Measurements from ENCODE around the gene TCERG1. TPM values are rescaled to one million over a fixed set of nuclear protein-coding genes. Genes with fewer than 3 reads are reported as not detected.

Gene TCERG1
- 209 and 238 TPM in 2 replicates for polyA plus RNA-seq
- polyA minus RNA-seq = 139 and 144 TPM in 2 replicates

DNA sequence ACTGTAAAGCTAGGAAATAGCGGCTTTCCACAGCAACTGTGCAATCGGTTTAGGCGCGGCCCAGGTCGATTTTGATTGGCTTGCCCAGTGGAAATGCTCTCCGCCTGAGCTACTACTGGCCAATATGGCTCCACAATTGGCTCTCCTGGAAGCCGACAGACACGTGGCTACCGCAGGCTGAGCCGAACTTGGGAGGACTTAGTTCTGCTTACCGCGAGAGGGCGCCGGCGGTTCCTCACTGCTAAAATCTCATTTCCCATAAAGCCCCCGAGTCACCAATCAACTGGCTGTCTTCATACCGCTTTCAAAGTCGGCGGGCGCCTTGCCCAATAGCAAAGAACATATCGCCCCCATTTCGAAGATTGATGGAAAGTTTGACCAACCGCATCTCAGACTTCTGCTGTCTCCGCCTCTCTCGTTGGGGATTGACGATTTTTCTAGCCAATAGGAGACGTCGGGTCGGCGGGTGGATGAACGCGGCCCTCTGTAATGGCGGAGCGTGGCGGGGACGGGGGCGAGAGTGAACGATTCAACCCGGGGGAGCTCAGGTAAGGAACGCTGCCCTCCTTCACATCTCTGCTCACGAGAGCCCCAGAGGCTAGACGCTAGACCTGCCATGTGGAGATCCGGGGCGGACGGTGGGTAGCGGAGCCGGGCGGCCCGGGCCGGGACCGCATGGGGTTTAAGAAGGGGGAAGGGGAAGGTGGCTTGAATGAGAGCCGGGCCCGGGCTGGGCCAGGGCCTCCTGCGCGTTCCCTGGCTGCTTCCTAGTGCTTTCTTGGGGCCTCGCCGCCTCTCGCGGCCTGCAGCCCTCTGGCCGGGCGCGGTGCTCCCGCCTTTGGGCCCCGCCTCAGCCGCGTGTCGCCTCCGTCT, at the start of gene TCERG1:
Gene TCERG1 (plus strand): TSS at position 473 of the 873 bp plus-strand sequence. CDS start 17 bp downstream, at position 490.
- no peaks in the 10 kb centered on the region for H3K9me2 ChIP-seq (ENCODE audit: insufficient read depth, low read length)
- peak within 1 kb of the TSS; percentile 88 for H3K4me3 ChIP-seq (ENCODE audit: low read length)
- peak; percentile 95 for TF ChIP-seq POLR2AphosphoS5 (IDR thresholded peaks at IDR 0.05)
- TF ChIP-seq EP300 (conservative IDR thresholded peaks at IDR 0.05; ENCODE audit: poor library complexity, severe bottlenecking) = no peak
- peak; percentile 55 for TF ChIP-seq RAD21 (conservative IDR thresholded peaks at IDR 0.05)
- TF ChIP-seq SMC3 (conservative IDR thresholded peaks at IDR 0.05; ENCODE audit: poor library complexity) = peak; percentile 56
- TF ChIP-seq EZH2 (IDR thresholded peaks at IDR 0.05; ENCODE audit: borderline replicate concordance, insufficient read depth, low read length, poor library complexity, severe bottlenecking) = no peak
- TF ChIP-seq, protein P1, sequence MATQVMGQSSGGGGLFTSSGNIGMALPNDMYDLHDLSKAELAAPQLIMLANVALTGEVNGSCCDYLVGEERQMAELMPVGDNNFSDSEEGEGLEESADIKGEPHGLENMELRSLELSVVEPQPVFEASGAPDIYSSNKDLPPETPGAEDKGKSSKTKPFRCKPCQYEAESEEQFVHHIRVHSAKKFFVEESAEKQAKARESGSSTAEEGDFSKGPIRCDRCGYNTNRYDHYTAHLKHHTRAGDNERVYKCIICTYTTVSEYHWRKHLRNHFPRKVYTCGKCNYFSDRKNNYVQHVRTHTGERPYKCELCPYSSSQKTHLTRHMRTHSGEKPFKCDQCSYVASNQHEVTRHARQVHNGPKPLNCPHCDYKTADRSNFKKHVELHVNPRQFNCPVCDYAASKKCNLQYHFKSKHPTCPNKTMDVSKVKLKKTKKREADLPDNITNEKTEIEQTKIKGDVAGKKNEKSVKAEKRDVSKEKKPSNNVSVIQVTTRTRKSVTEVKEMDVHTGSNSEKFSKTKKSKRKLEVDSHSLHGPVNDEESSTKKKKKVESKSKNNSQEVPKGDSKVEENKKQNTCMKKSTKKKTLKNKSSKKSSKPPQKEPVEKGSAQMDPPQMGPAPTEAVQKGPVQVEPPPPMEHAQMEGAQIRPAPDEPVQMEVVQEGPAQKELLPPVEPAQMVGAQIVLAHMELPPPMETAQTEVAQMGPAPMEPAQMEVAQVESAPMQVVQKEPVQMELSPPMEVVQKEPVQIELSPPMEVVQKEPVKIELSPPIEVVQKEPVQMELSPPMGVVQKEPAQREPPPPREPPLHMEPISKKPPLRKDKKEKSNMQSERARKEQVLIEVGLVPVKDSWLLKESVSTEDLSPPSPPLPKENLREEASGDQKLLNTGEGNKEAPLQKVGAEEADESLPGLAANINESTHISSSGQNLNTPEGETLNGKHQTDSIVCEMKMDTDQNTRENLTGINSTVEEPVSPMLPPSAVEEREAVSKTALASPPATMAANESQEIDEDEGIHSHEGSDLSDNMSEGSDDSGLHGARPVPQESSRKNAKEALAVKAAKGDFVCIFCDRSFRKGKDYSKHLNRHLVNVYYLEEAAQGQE (IDR thresholded peaks at IDR 0.05; ENCODE audit: borderline replicate concordance) = peak; percentile 57
- peak; percentile 77 for TF ChIP-seq TAF1 (IDR thresholded peaks at IDR 0.05; ENCODE audit: low read depth)
- TF ChIP-seq, protein P2, sequence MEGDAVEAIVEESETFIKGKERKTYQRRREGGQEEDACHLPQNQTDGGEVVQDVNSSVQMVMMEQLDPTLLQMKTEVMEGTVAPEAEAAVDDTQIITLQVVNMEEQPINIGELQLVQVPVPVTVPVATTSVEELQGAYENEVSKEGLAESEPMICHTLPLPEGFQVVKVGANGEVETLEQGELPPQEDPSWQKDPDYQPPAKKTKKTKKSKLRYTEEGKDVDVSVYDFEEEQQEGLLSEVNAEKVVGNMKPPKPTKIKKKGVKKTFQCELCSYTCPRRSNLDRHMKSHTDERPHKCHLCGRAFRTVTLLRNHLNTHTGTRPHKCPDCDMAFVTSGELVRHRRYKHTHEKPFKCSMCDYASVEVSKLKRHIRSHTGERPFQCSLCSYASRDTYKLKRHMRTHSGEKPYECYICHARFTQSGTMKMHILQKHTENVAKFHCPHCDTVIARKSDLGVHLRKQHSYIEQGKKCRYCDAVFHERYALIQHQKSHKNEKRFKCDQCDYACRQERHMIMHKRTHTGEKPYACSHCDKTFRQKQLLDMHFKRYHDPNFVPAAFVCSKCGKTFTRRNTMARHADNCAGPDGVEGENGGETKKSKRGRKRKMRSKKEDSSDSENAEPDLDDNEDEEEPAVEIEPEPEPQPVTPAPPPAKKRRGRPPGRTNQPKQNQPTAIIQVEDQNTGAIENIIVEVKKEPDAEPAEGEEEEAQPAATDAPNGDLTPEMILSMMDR (IDR thresholded peaks at IDR 0.05; ENCODE audit: poor library complexity, severe bottlenecking) = peak; percentile 95
- TF ChIP-seq MXI1 (conservative IDR thresholded peaks at IDR 0.05; ENCODE audit: poor library complexity, severe bottlenecking) = peak; percentile 91
- peaks cover 4% of the 10 kb centered on the region for H3F3A ChIP-seq (ENCODE audit: insufficient read depth, low read length, poor library complexity, severe bottlenecking)
- no peaks in the 10 kb centered on the region for H4K20me1 ChIP-seq (ENCODE audit: insufficient read depth)
- H2AFZ ChIP-seq (ENCODE audit: low read depth, low read length) = peak within 1 kb of the TSS; percentile 84
- H3K9me3 ChIP-seq (ENCODE audit: low read length) = no peaks in the 10 kb centered on the region
- H3K27ac ChIP-seq (ENCODE audit: low read length) = peak within 1 kb of the TSS; percentile 90
- H3K9ac ChIP-seq (ENCODE audit: low read length) = peak within 1 kb of the TSS; percentile 90
- peak within 1 kb of the TSS; percentile 97 for H3K4me2 ChIP-seq (ENCODE audit: low read length)
- no peaks in the 10 kb centered on the region for H3K36me3 ChIP-seq (ENCODE audit: insufficient read depth, low read length)
- H3K27me3 ChIP-seq (ENCODE audit: insufficient read depth, low read depth, low read length) = no peaks in the 10 kb centered on the region
- peaks cover 49% of the 10 kb centered on the region for H3K79me2 ChIP-seq (replicated peaks; ENCODE audit: insufficient read depth, low read length)

DNA sequence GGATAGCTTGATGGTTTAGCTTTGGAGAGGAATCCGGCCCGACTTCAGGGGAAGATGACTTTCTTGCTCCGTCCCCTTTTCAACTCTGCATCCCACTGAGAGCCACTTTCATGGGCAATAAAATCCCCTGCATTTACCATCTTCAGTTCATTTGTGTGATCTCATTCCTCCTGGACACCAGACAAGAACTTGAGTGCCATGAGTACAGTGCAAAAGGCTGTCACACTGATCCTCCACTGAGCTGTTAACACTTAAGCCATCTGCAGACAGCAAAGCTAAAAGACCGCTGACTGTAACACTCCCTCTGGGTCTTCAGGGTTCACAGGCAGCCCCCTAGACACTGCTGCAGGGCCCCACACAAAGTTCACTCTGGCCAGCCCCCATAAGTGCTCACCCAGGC, 48.3 kb upstream of the TCERG1 start:
- no peaks in the 10 kb centered on the region for H3K36me3 ChIP-seq (ENCODE audit: insufficient read depth, low read length)
- no peaks in the 10 kb centered on the region for H3K79me2 ChIP-seq (replicated peaks; ENCODE audit: insufficient read depth, low read length)
- no peak overlapping the region for H3K4me3 ChIP-seq (ENCODE audit: low read length)
- H3K27me3 ChIP-seq (ENCODE audit: insufficient read depth, low read depth, low read length) = no peaks in the 10 kb centered on the region
- TF ChIP-seq, protein P2 (IDR thresholded peaks at IDR 0.05; ENCODE audit: poor library complexity, severe bottlenecking) = no peak
- TF ChIP-seq, protein P1 (IDR thresholded peaks at IDR 0.05; ENCODE audit: borderline replicate concordance) = no peak
- TF ChIP-seq EP300 (conservative IDR thresholded peaks at IDR 0.05; ENCODE audit: poor library complexity, severe bottlenecking) (no peak), EZH2 (IDR thresholded peaks at IDR 0.05; ENCODE audit: borderline replicate concordance, insufficient read depth, low read length, poor library complexity, severe bottlenecking) (no peak), POLR2AphosphoS5 (IDR thresholded peaks at IDR 0.05) (no peak)
- H3K4me2 ChIP-seq (ENCODE audit: low read length) = no peak overlapping the region
- H3K9me2 ChIP-seq (ENCODE audit: insufficient read depth, low read length) = no peaks in the 10 kb centered on the region
- H3K9me3 ChIP-seq (ENCODE audit: low read length) = no peaks in the 10 kb centered on the region
- H3K9ac ChIP-seq (ENCODE audit: low read length) = no peak overlapping the region
- H3F3A ChIP-seq (ENCODE audit: insufficient read depth, low read length, poor library complexity, severe bottlenecking) = no peaks in the 10 kb centered on the region
- no peaks in the 10 kb centered on the region for H4K20me1 ChIP-seq (ENCODE audit: insufficient read depth)
- H2AFZ ChIP-seq (ENCODE audit: low read depth, low read length) = no peak overlapping the region
- no peak overlapping the region for H3K27ac ChIP-seq (ENCODE audit: low read length)

Data from neural cell (in vitro differentiated cells).